ENCODE measurements around the gene CHST8. TPM values are rescaled to one million over a fixed set of nuclear protein-coding genes. Genes with fewer than 3 reads are reported as not detected.

Gene CHST8
- total RNA-seq, 1 experiment from 2014 or later: not detected

- Histone ChIP-seq H3F3A (ENCODE audit: insufficient read depth, low read depth) (no peaks in the 10 kb centered on the region), H3K79me2 (ENCODE audit: low read depth) (no peaks in the 10 kb centered on the region), H2AFZ (no peak overlapping the region), H3K27ac (no peak overlapping the region), H3K27me3 (ENCODE audit: insufficient read depth, low read depth) (peaks cover 91% of the 10 kb centered on the region), H3K36me3 (ENCODE audit: low read depth) (no peaks in the 10 kb centered on the region), H3K9me3 (ENCODE audit: insufficient read depth, low read depth) (no peaks in the 10 kb centered on the region), H3K4me2 (no peak overlapping the region), H3K4me3 (no peak overlapping the region), H3K4me1 (replicated peaks; ENCODE audit: insufficient read depth) (no peaks in the 10 kb centered on the region), H3K9me2 (ENCODE audit: insufficient read depth) (no peaks in the 10 kb centered on the region), H4K20me1 (ENCODE audit: insufficient read depth) (no peaks in the 10 kb centered on the region; the same call in 1 of the 2 replicates)
- CTCF ChIA-PET: no interaction called here
- POLR2A ChIA-PET (ENCODE audit: unreplicated experiment): no interaction called here
- BruUV-seq (replicated peaks): no TSS peak
- no peak for TF ChIP-seq CTCF (conservative IDR thresholded peaks at IDR 0.05)
- no peak for TF ChIP-seq EZH2 (IDR thresholded peaks at IDR 0.05; ENCODE audit: low read depth)
- intact Hi-C loops (cut with micrococcal nuclease; ENCODE audit: unreplicated experiment): no loop called here
- DNase-seq: no peak
Observed at GRCh38 chr19:33736787-33737186, 115.0 kb downstream of the CHST8 start.

- CTCF ChIA-PET: no interaction called here
- intact Hi-C loops (cut with micrococcal nuclease; ENCODE audit: unreplicated experiment): no loop called here
- H3K9me2 ChIP-seq (ENCODE audit: insufficient read depth): no peaks in the 10 kb centered on the region
- POLR2A ChIA-PET (ENCODE audit: unreplicated experiment): no interaction called here
- no peak for DNase-seq
- no peak for TF ChIP-seq EZH2 (IDR thresholded peaks at IDR 0.05; ENCODE audit: low read depth)
- TF ChIP-seq CTCF (conservative IDR thresholded peaks at IDR 0.05): no peak
- H3K27ac ChIP-seq: no peak overlapping the region
- peaks cover 87% of the 10 kb centered on the region for H3K27me3 ChIP-seq (ENCODE audit: insufficient read depth, low read depth)
- no peaks in the 10 kb centered on the region for H3K36me3 ChIP-seq (ENCODE audit: low read depth)
- no peak overlapping the region for H3K4me3 ChIP-seq
- no peaks in the 10 kb centered on the region for H3K9me3 ChIP-seq (ENCODE audit: insufficient read depth, low read depth)
- H4K20me1 ChIP-seq (ENCODE audit: insufficient read depth): no peaks in the 10 kb centered on the region; the same call in 1 of the 2 replicates
- H3K4me2 ChIP-seq: no peak overlapping the region
- no peaks in the 10 kb centered on the region for H3F3A ChIP-seq (ENCODE audit: insufficient read depth, low read depth)
- BruUV-seq (replicated peaks): no TSS peak
- no peaks in the 10 kb centered on the region for H3K79me2 ChIP-seq (ENCODE audit: low read depth)
- no peaks in the 10 kb centered on the region for H3K4me1 ChIP-seq (replicated peaks; ENCODE audit: insufficient read depth)
- no peak overlapping the region for H2AFZ ChIP-seq
Observed at GRCh38 chr19:33737681-33738371, 116.1 kb downstream of the CHST8 start.

- Histone ChIP-seq H3K4me1 (replicated peaks; ENCODE audit: insufficient read depth) (no peaks in the 10 kb centered on the region), H2AFZ (no peak overlapping the region), H3K9me3 (ENCODE audit: insufficient read depth, low read depth) (no peaks in the 10 kb centered on the region), H3F3A (ENCODE audit: insufficient read depth, low read depth) (no peaks in the 10 kb centered on the region), H3K4me3 (no peak overlapping the region), H4K20me1 (ENCODE audit: insufficient read depth) (no peaks in the 10 kb centered on the region; the same call in 1 of the 2 replicates), H3K9me2 (ENCODE audit: insufficient read depth) (no peaks in the 10 kb centered on the region), H3K36me3 (ENCODE audit: low read depth) (no peaks in the 10 kb centered on the region), H3K27ac (no peak overlapping the region), H3K27me3 (ENCODE audit: insufficient read depth, low read depth) (peaks cover 81% of the 10 kb centered on the region), H3K79me2 (ENCODE audit: low read depth) (no peaks in the 10 kb centered on the region), H3K4me2 (no peak overlapping the region)
- no TSS peak for BruUV-seq (replicated peaks)
- POLR2A ChIA-PET (ENCODE audit: unreplicated experiment): no interaction called here
- peak in 1 of 2 experiments; percentile 24 for DNase-seq
- intact Hi-C loops (cut with micrococcal nuclease; ENCODE audit: unreplicated experiment): no loop called here
- no peak for TF ChIP-seq CTCF (conservative IDR thresholded peaks at IDR 0.05)
- no peak for TF ChIP-seq EZH2 (IDR thresholded peaks at IDR 0.05; ENCODE audit: low read depth)
- CTCF ChIA-PET: no interaction called here
Observed at GRCh38 chr19:33740811-33741396, 119.2 kb downstream of the CHST8 start.
